ENCODE data around the gene ECEL1. TPM values are rescaled to one million over a fixed set of nuclear protein-coding genes. Genes with fewer than 3 reads are reported as not detected.
A peak's percentile ranks its signal among the peaks of the same experiment; 100 is the strongest.

The ECEL1 gene
- total RNA-seq, 4 donors from 2014 or later, result not detected

DNA sequence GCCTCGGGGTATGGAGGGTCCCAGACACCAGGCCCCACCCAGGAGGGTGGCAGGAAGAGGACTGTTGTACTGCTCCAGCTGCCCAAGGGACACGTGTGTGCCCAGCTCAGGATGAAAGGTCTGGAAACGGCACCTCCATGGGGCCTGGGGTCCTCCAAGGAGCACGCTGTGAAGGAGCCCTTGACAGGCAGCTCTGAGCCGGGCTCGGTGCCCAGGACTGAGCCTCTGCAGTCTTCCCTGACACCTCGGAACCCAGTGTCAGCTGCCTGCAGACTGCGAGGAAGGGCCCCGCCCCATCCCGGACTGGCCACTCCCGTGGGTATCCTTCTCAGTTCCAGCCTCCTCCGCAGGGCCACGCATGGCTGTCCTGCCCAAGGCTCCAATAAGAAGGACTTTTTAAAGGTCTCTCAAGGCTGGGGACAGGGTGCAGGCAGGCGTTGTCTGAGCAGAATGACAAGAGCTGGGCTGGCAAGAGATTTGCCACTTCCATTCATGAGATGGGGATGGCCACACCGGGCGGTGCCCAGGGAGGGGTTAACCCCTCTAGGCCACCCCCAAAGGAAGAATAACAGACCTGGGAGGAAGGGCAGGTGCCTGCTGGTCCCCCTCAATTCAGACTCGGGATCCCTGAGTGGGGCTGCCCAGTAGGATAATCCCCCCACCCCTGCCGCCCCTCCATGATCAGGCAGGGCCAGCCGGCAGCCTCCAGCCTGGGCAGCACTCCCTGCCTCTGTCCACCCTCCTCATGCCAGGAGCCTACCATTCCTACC lies 8.9 kb downstream of the ECEL1 start:
- no peak overlapping the region for H3K27ac ChIP-seq
- TF ChIP-seq POLR2A (IDR thresholded peaks at IDR 0.05), result no peak
- TF ChIP-seq, protein P1, sequence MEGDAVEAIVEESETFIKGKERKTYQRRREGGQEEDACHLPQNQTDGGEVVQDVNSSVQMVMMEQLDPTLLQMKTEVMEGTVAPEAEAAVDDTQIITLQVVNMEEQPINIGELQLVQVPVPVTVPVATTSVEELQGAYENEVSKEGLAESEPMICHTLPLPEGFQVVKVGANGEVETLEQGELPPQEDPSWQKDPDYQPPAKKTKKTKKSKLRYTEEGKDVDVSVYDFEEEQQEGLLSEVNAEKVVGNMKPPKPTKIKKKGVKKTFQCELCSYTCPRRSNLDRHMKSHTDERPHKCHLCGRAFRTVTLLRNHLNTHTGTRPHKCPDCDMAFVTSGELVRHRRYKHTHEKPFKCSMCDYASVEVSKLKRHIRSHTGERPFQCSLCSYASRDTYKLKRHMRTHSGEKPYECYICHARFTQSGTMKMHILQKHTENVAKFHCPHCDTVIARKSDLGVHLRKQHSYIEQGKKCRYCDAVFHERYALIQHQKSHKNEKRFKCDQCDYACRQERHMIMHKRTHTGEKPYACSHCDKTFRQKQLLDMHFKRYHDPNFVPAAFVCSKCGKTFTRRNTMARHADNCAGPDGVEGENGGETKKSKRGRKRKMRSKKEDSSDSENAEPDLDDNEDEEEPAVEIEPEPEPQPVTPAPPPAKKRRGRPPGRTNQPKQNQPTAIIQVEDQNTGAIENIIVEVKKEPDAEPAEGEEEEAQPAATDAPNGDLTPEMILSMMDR (IDR thresholded peaks at IDR 0.05), result no peak
- H3K4me1 ChIP-seq, result no peaks in the 10 kb centered on the region
- no peaks in the 10 kb centered on the region for H3K9me3 ChIP-seq
- no peak overlapping the region for H3K4me3 ChIP-seq
- peak in 1 of 3 donors; percentile 46 for DNase-seq
- H3K27me3 ChIP-seq, result no peaks in the 10 kb centered on the region
- H3K36me3 ChIP-seq, result no peaks in the 10 kb centered on the region

DNA sequence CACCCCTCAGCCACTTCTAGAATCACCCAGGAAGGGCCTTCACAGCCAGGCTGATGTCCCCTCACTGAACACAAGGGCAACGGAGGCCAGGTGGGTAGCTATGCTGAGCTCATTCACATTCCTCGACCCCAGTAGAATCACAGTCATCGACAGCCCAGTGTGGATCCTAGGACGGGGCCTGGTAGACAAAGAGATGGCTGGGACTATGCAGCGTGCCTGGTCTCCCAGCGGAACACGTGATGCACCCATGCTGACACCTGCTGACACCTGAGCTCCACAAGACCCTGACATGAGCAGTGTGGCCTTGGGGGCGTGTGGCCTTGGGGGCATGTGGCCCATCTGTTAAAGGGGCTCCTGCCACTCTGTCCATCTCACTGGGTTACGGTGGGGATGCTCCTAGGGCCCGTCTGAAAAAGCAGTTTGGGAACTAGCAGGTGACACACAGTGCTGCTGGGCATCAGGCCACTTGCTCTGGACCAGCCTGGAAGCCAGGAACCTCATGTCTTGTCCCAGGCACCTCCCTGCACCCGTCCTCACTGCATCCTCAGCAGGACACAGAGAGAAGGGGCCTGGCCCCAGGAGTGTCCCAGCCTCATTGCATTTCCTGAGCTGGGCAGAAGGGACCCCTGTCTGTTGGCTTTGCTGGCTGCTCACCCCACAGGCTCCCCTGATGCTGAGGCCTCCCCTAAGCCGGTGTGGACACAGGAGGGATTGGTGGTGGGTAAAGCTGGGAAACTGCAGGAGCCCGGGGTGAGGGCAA lies 9.7 kb downstream of the ECEL1 start:
- Histone ChIP-seq H3K27me3 (no peaks in the 10 kb centered on the region), H3K9me3 (no peaks in the 10 kb centered on the region), H3K36me3 (no peaks in the 10 kb centered on the region), H3K4me1 (no peaks in the 10 kb centered on the region), H3K4me3 (no peak overlapping the region), H3K27ac (no peak overlapping the region)
- peak in 1 of 3 donors; percentile 18 for DNase-seq
- no peak for TF ChIP-seq POLR2A (IDR thresholded peaks at IDR 0.05)
- TF ChIP-seq, protein P1 (IDR thresholded peaks at IDR 0.05), result no peak

DNA sequence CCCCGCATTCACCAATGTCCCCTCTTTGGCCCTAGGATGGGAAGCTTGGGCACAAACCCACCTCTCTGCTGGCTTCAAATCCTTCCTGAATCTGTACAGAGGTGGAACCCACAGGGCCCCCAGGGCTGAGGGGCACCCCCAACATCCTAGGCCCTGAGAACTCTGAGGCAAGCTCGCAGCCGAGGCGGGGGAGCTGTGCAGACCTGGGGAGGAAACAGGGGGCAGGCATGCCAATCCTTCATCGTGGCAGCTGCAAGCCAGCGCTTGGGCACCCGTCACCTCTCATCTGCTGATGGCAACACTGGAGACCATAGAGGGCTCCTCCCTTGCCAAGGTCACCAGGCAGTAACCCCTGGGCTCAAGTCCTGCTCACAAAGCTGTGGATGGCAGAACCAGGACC lies 10.8 kb downstream of the ECEL1 start:
- no peak for TF ChIP-seq POLR2A (IDR thresholded peaks at IDR 0.05)
- TF ChIP-seq, protein P1 (IDR thresholded peaks at IDR 0.05), result no peak
- peak in 1 of 3 donors; percentile 33 for DNase-seq
- Histone ChIP-seq H3K36me3 (no peaks in the 10 kb centered on the region), H3K4me1 (no peaks in the 10 kb centered on the region), H3K9me3 (peaks cover 0 to 2% (median 0%) of the 10 kb centered on the region in 4 donors), H3K27me3 (no peaks in the 10 kb centered on the region), H3K27ac (no peak overlapping the region), H3K4me3 (no peak overlapping the region)

DNA sequence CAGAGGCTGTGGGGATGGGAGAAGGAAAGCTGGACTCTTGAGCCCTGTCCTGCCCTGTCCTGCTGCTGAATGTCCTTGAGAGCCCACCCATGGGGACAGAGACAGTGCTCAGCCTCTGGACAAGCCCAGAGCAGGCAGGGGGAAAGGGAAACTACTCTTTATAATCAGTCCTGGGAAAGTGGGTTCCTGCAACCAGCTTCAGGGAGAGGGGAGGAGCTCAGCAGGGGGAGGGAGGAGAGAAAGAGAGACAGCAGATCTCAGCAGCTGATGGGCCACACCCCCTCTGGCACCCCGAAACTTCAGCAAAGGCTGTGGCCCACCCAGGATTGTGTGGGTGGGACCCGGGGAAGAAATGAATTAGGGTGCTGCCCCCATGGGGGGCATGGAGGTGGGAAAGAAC lies 11.6 kb downstream of the ECEL1 start:
- Histone ChIP-seq H3K27me3 (no peaks in the 10 kb centered on the region), H3K27ac (no peak overlapping the region), H3K9me3 (peaks cover 0 to 4% (median 0%) of the 10 kb centered on the region in 4 donors), H3K4me1 (no peaks in the 10 kb centered on the region), H3K4me3 (no peak overlapping the region), H3K36me3 (no peaks in the 10 kb centered on the region)
- TF ChIP-seq, protein P1 (IDR thresholded peaks at IDR 0.05), result no peak
- TF ChIP-seq POLR2A (IDR thresholded peaks at IDR 0.05), result no peak
- no peak for DNase-seq

DNA sequence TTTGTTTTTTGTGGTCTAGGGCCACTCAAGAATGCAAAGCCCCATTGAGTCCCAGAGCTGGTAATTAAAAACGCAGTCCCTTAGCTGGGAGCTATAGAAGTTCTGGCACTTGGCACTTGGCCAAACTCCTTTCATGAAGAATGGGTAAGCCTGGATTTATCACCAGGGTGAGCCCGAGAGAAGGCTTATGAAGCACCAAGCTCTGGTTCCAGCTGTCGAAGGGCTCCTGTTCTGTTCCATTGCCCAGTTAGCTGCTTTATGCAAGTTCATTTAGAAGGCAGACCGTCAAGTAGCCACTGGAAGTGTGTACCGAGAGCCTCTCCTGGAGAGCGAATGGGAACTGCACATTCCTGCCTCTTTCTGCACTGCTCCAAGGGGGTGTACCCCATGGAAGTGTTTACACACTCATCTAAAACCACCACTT lies 14.2 kb downstream of the ECEL1 start:
- no peak overlapping the region for H3K4me3 ChIP-seq
- no peaks in the 10 kb centered on the region for H3K36me3 ChIP-seq
- H3K9me3 ChIP-seq, result peaks cover 0 to 4% (median 0%) of the 10 kb centered on the region in 4 donors
- TF ChIP-seq, protein P1 (IDR thresholded peaks at IDR 0.05), result no peak
- no peak for TF ChIP-seq POLR2A (IDR thresholded peaks at IDR 0.05)
- DNase-seq, result no peak
- H3K27me3 ChIP-seq, result no peaks in the 10 kb centered on the region
- no peak overlapping the region for H3K27ac ChIP-seq
- H3K4me1 ChIP-seq, result no peaks in the 10 kb centered on the region

Measured in Peyer's patch (tissue), 4 donors.